HG02943 (cell line): Measurements from ENCODE around the gene RTTN.

Experiments used
- ATAC-seq: cut with Tn5 transposase; IDR thresholded peaks from one replicate; pipeline ENCODE4 v1.9.1; 2021; ENCODE audit warnings: mild to moderate bottlenecking, low read depth, moderate library complexity; ENCODE audit not compliant: unreplicated experiment

Gene RTTN

DNA sequence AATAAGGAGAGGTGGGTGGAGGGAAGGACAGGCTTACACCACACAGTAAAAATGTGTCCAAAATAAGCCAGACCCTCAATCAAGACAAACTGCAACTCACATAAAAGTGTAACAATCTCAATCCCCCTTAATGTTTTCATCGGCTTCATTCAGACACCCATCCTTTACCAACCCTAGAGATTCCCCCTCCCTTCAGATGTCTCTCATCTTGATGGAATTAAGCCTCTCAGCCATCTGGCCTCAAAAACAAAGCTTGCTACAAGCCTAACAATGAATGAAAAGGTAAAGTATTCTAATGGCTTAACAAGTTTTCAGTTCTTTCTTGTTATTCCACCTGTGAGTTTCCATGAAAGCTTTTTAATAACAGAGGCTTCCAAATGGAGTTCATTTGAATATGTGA is 5.2 kb downstream of the RTTN start:
- ATAC-seq = no peak

DNA sequence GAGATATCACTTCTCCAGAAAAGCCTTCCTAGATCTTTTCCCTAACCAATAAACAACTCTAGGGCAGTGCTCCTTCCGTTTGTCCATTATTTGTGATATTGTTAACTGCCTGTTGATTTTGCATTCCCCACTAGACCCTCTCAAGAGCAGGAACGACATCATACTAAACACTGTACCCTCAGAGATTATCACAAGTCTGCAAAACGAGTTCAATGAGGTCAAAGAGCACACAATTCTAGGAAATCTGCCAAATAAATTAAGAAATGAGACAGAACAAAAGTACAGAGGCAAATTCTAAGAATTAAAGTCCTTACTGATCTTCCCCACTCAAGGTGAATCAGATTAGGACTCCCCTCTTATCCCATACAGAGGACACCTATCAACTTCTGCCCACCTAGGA is 7.6 kb downstream of the RTTN start:
- ATAC-seq = no peak

DNA sequence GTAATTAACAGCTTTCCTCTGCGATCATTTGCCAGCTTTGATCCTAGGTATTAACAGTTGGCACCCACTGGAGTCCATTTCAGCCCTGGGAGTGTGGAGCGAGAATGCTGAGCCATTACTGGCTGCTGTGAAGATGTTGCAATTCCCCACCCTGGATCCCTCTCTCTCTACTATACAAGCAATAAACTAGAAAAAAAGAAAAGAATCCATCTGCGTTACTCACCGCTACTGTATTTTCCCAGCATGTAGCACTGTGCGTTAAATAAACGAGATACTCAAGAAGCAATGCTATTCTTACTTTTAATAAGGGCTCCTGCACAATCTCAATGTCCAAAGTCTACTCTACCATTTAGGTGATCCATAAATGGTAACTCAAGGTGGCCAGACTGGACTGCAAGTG is 8.5 kb downstream of the RTTN start:
- ATAC-seq = no peak

DNA sequence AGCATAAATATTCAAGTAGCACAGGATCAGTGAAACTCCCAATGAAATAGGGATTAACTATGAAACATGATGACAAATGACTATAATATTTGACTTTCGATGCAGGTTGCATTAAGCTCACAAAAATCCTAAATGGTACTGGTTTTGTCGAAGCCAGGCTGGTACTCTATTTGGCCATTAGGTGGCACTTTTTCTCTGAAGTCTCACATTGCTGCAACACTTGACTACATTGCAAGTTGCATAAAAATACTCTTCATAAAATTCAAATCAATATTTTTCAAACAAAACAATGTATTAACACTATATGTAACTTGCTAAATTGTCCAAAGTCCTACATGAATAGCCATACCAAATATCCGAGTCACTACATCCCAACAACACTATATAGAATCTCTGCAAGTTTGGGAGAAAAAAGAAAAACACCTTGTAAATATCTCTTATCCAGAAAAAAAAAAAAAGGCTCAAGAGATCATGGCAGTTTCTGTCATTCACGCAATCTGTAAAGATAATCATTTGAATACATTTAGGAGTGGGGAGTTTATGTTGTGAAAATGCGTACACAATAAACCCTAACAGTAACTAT is 9.5 kb downstream of the RTTN start:
- peak; percentile 43 for ATAC-seq

DNA sequence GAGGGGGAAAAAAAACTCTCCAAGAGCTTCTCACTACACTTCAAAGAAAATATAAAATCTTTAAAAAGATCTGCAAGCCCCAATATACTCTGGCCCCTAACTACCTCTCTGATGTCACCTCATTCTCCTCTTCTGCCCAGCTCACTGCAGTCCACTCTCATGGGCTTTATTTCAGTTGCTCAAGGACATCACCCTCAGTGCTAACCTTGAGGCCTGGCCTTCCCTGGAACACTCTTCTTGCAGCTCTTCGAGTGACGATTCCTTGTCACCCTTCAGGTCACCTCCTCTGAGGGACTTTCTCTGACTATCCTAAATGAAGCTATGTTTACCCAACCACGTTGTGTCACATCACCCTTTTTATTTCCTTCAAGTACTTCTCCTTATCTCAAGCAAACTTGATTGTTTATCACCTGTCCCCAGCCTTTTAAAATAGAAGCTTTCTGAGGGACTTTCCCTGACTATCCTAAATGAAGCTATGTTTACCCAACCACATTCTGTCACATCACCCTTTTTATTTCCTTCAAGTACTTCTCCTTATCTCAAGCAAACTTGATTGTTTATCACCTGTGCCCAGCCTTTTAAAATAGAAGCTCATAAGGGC is 10.4 kb downstream of the RTTN start:
- ATAC-seq = peak; percentile 32

DNA sequence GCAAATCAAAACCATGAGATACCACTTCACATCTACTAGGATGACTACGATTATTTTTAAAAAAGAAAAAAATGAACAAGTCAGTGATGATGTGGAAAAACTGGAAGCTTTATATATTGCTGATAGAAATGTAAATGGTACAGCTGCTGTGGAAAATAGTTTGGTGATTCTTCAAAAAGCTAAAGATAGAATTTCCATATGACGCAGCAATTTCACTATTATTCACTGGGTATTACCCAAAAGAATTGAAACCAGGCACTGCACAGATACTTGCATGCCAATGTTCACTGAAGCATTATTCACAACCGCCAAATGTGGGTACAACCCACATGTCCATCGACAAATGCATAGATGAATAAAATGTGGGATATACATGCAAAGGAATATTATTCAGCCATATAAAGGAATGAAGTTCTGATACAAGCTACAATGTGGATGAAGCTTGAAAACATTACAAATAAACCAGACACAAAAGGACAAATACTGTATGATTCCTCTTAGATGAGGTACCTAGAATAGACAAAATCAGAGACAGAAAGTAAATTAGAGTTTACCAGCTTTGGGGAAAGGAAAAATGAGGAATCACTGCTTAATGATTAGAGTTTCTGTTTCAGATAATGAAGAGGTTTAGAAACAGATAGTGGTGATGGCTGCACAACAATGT is 11.1 kb downstream of the RTTN start:
- ATAC-seq = peak; percentile 75

DNA sequence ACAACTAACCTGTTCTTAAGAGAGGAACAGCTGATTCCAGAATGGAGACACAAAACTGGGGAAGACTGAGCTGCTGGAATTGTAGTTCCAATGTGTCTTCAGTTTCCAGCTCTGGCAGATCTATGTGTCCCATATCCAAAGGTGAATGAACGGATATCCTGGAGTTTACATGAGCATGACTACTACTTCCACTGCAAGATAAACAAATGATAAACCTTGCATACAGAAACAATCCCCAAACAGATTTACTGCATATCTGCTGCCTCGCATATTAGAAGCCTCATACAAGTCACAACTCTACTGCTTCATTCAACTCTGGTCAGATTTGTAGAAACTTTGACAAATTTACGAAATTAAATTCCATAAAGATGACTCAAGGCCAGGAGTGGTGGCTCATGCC is 15.0 kb downstream of the RTTN start:
- no peak for ATAC-seq

DNA sequence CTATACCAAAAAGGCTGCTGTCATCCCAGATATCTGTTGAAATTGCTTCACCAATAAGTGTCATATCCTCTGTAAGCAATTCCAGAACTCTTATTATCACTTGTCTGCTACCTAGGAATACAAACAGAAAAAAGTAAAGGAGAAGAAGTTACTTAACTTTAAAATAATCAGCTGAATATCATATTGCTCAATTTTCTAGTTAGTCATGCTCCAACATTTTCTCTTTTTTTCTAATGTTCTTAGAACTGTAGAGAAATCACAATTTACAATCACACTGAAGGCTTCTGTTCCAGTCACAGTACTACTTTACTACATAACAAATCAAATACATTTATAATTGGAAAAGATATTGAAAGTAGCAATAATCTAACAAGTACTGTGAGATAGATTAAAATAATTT is 17.4 kb downstream of the RTTN start:
- ATAC-seq = no peak

DNA sequence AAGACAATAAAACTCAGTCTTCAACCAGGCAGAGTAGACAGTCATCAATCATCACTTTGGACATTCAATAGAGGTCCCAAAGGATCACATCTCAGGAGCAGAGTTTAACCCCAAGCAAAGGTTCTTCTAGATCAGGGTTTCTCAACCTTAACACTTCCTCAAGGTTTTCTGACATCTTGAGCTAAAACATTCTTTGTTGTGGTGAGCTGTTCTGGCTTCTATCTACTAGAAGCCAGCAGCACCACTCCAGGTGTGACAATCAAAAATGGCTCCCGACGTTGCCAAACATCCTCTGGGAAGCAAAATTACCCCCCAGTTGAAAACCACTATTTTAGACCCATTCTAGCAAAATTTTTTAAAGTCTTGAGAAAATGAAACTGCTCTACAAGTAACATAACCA is 22.0 kb downstream of the RTTN start:
- no peak for ATAC-seq

DNA sequence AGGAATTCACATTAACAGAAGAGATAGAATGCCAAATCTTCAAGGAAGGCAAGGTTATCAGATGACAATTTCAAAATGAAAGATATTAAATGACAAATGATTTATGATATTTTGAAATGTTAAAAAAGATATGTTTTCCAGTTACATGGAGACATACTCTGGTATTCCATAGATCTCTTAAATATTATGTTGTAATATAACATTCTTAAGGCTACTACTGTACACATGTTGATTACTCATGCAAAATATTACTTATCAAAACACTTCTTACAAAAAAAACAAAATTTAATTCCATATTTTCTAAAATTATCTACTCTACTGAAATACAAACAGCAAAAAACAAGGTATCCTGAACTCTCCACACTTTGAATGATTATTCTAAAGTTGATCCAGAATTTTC is 22.9 kb downstream of the RTTN start:
- ATAC-seq = no peak

DNA sequence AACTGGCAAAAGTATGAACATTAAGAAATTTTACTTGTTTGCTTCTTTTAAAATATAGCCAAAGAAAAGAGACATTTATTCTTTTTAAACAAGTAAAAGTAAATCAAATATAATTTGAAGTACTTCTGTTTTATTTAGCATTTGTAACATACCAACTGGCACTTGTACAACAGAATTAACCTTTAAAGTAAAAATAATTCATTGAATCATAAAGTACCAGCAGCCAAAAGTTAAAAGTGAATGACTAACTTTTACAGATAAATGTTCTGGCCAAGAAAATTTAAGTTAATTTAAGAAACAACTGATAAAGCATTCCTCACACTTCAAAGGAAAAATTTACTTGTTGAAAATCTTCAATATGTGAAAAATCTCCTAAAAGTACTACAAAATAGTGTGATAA is 23.8 kb downstream of the RTTN start:
- no peak for ATAC-seq

DNA sequence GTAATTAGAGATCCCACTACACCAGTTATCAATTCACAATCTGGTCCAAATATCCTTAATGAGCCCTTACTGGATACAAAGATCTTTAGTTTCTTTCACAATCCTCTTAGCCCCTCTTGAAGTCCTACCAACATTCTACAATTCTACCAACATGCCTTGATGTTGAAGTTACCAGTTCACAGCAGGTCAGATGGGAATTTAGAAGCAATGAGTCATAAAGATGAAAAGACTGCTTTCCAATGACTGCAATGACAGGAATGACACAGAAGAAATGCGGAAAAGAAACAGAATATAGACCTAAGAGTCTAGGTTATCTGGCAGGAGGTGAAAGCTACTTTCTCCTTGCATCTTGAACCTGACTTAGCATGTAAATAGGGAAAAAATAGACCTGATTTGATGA is 24.5 kb downstream of the RTTN start:
- no peak for ATAC-seq

DNA sequence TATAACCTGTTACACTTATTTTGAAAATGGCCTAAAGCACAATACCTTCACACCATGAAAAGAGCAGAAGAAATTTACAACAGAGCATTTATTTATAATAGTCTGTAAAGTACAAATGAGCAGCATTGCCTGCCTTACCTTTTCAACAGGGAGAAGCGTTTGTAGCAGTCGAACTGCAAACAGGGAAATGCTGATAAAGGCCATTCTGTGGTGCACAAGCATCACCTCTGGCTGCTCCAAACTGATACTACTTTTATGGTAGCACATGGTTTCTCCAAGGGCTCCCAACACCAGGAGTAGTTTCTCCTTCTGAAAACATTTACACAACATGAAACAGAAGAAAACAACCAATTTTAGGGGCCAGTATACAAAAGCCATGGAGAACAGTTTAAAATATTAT is 28.9 kb downstream of the RTTN start:
- no peak for ATAC-seq

DNA sequence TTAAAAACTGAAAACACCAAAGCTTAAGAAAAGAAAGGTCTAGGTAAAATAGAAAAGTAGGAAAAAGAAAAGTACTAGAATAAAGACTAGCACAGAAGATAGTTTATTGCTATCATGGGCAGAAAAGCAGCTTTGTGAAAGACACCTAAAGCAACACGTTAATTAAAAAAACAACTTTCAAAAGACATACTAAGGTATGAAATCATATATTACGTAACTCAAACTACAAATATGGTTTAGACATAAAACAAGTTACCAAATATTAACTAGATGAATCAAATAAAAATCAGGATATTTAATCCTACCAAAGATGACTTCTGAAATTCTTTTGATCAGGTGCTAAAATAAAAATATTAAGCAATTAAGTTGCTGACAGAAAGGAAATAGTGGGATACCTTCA is 30.3 kb downstream of the RTTN start:
- ATAC-seq = no peak

DNA sequence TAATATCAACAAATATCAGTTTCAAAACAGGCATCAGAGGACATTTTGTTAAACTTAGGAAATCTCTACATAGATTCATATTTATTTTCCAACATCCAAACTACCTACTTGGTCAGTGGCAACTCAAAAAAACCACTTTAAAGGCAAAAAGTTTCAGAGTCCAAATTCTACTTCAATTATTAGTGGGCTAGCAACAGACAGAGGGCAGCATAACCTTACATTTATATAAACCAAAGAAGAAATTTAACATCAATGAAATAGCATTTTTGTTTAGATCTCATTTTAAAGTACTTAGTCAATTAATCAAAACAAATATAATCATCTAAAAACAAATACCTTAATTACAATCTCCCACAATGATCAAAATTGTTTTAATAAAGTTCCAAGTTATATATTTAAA is 33.3 kb downstream of the RTTN start:
- ATAC-seq = no peak

DNA sequence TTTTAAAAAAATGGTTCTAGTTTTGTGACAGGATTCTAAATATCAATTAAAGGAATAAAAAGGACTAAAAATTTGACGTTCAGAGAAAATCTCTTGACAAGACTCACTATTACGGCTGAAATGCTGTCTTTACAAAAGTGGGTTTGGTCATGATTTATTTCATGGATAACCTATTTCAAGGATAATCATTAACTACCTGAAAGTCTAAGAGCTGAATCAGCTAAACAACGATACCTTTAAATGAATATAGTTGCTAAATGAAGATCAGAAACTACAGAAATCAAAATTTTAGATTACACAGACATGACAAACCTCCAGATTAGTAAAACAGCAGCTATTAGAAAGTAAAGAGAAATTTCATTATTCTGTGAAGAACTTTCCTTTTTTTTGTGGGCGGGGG is 35.7 kb downstream of the RTTN start:
- ATAC-seq = no peak

DNA sequence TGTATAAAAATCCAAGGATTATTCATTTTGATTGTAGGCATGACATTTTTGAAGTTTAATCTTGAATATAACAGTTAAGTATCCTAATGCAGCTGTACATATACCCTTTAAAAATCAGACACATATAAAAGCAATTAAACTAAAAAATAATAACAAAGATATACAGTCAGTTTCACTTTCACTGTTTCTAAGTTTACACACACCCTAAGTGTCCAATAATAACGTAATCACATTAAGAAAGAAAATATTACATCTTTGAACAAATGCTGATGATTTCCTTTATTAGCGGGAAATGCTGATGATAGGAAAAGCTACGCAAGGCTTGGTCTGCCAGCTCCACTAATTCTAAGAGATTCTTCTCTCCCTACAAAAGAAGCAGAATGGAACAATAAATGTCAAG is 38.8 kb downstream of the RTTN start:
- no peak for ATAC-seq

DNA sequence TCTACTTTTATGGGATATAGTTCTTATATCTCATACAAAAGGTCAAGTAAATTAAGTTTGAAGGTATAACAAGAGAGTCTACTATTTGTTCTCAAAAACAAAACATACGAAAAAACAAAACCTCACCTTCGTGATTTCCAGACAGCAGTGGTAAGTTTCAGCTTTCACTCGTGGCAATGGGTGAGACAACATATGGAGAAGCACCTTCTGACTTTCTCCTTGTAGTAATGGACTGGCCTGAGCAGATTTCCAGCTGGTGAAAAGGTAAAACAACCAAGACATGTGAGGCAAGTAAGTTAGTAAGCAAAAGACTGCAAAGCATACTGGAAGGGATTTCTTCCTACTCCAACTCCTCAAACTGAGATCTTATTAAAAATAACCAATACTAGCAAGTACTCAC is 39.6 kb downstream of the RTTN start:
- ATAC-seq = peak; percentile 54

DNA sequence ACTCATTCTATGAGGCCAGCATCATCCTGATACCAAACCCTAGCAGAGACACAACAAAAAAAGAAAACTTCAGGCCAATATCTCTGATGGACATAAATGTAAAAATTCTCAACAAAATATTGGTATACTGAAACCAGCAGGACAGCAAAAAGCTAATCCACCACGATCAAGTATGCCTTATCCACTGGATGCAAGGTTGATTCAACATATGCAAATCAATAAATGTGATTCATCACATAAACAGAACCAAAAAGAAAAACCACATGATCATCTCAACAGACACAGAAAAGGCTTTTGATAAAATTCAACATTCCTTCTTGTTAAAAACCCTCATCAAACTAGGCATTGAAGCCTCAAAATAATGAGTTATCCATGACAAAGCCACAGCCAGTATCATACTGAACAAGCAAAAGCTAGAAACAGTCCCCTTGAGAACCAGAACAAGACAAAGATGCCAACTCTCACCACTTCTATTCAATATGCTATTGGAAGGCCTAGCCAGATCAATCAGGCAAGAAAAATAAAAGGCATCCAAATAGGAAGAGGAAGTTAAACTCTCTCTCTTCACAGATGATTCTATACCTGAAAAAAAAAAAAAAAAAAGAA is 45.3 kb downstream of the RTTN start:
- ATAC-seq = no peak

DNA sequence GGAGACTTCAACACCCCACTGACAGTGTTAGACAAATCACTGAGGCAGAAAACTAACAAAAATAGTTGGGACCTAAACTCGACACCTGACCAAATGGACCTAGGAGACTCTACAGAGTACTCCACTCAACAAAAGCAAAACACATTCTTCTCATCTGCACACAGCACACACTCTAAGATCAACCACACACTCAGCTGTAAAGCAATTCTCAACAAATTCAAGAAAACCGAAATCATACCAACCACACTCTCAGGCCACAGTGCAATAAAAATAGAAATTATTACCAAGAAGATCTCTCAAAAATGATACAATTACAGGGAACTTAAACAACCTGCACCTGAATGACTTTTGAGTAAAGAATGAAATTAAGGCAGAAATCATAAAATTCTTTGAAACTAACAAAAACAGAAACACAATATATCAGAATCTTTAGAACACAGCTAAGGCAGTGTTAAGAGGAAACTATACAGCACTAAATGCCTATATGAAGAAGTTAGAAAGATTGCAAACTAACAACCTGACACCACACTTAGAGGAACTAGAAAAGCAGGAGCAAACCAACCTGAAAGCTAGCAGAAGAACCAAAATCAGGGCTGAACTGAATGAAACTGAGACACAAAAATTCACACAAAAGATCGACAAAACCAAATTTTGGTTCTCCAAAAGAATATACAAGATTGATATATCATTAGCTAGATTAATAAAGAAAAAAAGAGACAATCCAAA is 46.3 kb downstream of the RTTN start:
- peak; percentile 89 for ATAC-seq

DNA sequence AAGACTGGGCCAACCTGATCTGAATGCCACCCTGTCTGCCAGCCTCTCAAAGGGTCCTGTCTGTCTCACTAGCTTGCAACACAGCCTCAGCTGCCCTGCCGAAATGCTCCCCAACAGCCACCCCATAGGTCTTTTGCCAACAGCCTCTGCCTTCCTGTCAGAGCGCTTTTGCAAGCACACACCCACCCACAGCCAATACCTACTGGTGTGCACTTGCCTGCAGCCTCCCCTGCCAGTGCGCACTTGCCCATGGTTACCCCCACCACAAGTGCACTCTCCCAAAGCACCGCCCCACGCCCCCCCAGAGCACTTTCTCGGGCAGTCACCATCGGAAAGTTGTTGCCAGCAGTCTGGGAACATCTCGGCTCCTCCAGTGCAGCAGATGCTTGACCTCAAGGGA is 48.6 kb downstream of the RTTN start:
- ATAC-seq = no peak
